Pancreas (tissue), 10 donors: ENCODE data around the gene ZIK1. TPM values are rescaled to one million over a fixed set of nuclear protein-coding genes. Genes with fewer than 3 reads are reported as not detected.
A peak's percentile ranks its signal among the peaks of the same experiment; 100 is the strongest.

ENCODE experiments used
- ATAC-seq, 4 donors: fragments of 200-7000 bp; cut with Tn5 transposase; one replicate each; pipeline versions ENCODE4 v1.8.0 to v1.9.1; 2020; ENCODE audit warnings: mild to moderate bottlenecking in 4 of 4, moderate library complexity in 4 of 4
- DNase-seq, 6 donors: peaks; one replicate each; pipeline ENCODE4 v3.0.0-alpha.2; 2020
- FAIRE-seq: peaks from 2 replicates; lab custom pipeline; 2012; peaks lifted over from hg19 to GRCh38; lab: Jason Lieb, UNC
- H3K27ac ChIP-seq, 4 donors: fragments of 200-600 bp; sonication (generic); 1 replicate in 3 of 4; 2 replicates in 1 of 4; pipeline versions ENCODE4 v1.5.0 to v1.8.0; 2020
- H3K27me3 ChIP-seq, 4 donors: fragments of 200-600 bp; one replicate each; pipeline ENCODE4 v1.8.0; 2021
- H3K36me3 ChIP-seq, 3 donors: fragments of 200-600 bp; sonication (generic) in 1 of 3; one replicate each; pipeline versions ENCODE4 v1.5.0 to v1.8.0; 2020 to 2021
- H3K4me1 ChIP-seq, 3 donors: fragments of 200-600 bp; one replicate each; pipeline ENCODE4 v1.8.0; 2021
- H3K4me3 ChIP-seq, 4 donors: fragments of 200-600 bp; sonication (generic) in 2 of 4; one replicate each; pipeline versions ENCODE4 v1.5.0 to v1.8.0; 2020 to 2021
- H3K9me3 ChIP-seq, 4 donors: fragments of 200-600 bp; one replicate each; pipeline ENCODE4 v1.8.0; 2021
- CTCF ChIP-seq, 4 donors: fragments of 200-600 bp; sonication (generic) in 3 of 4; IDR thresholded peaks; one replicate each; pipeline versions ENCODE4 v1.5.0 to v1.8.0; 2021; ENCODE audit warnings: antibody characterized with exemption in 4 of 4
- WGBS, 2 donors: extraction: QIAGEN DNeasy Blood & Tissue Kit; methylation state at CpG; one replicate each; pipeline ENCODE4 v1.1.7; 2013; 5-methylcytosine and 5-hydroxymethylcytosine counted together
- intact Hi-C, 3 donors: fragments of 100-400 bp; cut with DNase I; formaldehyde crosslinking; loops; one replicate each; pipeline versions ENCODE4 v1.11.1 to v1.14.2; 2022
- polyA plus RNA-seq, 2 donors: library from polyadenylated mRNA; stranded (reverse); fragments of 200-250 nt; gene quantifications; one replicate each; pipeline ENCODE4 v1.2.3, GENCODE V29; 2013
- total RNA-seq, 6 donors: library from RNA; stranded (reverse); fragmentation: NEBNext Ultra II Directional in 4 of 6; extraction: Animal tissue kit (Norgen Biotek cat#: 25700) in 4 of 6; gene quantifications; one replicate each; pipeline versions ENCODE4 v1.2.1 to v1.2.4, GENCODE V29; 2021 to 2023
- donor health status: healthy with polysubstance abuse.
- donor health status: DM: no; HTN: no; CAD: no; lungs with moderate emphysema.
- donor health status: DM: no; HTN: no; CAD: no.
- donor health status: control.
- donor health status: control.
- donor health status: Bipolar disorder and iron deficiency.
- donor health status: DM: yes; HTN: yes; CAD: no.
- donor health status: DM: no; HTN: no; CAD: no.
- donor health status: DM: no; HTN: no; CAD: no.
- donor health status: DM: yes; HTN: yes; CAD: no.

Gene ZIK1
- total and polyA plus RNA-seq, 8 donors: 0.63 to 3.0 (median 1.0) TPM

GRCh38 chr19:57560049-57560491 lies 23.9 kb upstream of the ZIK1 start:
- FAIRE-seq (no peak), ATAC-seq (peak in 3 of 4 donors; percentile 6 to 14 (median 8)), DNase-seq (peak in 4 of 6 donors; percentile 22 to 41 (median 26))
- Histone ChIP-seq H3K4me3 (peak overlapping the region; percentile 76 to 98 (median 94)), H3K4me1 (peaks cover 0 to 5% (median 0%) of the 10 kb centered on the region in 3 donors), H3K36me3 (peaks cover 3 to 10% (median 6%) of the 10 kb centered on the region in 3 donors), H3K27ac (peak overlapping the region in 2 of 4 donors; percentile 25 to 29), H3K27me3 (no peaks in the 10 kb centered on the region), H3K9me3 (peaks cover 0 to 3% (median 0%) of the 10 kb centered on the region in 4 donors)
- WGBS, 2 donors: 13 to 15% methylated on average over 23 of the region's 23 CpGs
- TF ChIP-seq CTCF (IDR thresholded peaks at IDR 0.05): no peak
- intact Hi-C loops: no loop called here

GRCh38 chr19:57563547-57563946 lies 20.4 kb upstream of the ZIK1 start:
- ATAC-seq: no peak
- Histone ChIP-seq H3K27me3 (no peaks in the 10 kb centered on the region), H3K36me3 (no peaks in the 10 kb centered on the region), H3K4me3 (no peak overlapping the region), H3K27ac (no peak overlapping the region), H3K9me3 (peaks cover 0 to 8% (median 1%) of the 10 kb centered on the region in 4 donors), H3K4me1 (peaks cover 0 to 1% (median 0%) of the 10 kb centered on the region in 3 donors)
- intact Hi-C loops: no loop called here
- WGBS, 2 donors: 46 to 58% methylated on average over 1 of the region's 1 CpG
- DNase-seq: no peak
- TF ChIP-seq CTCF (IDR thresholded peaks at IDR 0.05): no peak
- FAIRE-seq: no peak

GRCh38 chr19:57566396-57567265 lies 17.3 kb upstream of the ZIK1 start:
- intact Hi-C loops: no loop called here
- ATAC-seq (no peak), FAIRE-seq (no peak), DNase-seq (no peak)
- Histone ChIP-seq H3K27me3 (no peaks in the 10 kb centered on the region), H3K27ac (no peak overlapping the region), H3K9me3 (peaks cover 0 to 10% (median 1%) of the 10 kb centered on the region in 4 donors), H3K4me1 (no peaks in the 10 kb centered on the region), H3K36me3 (no peaks in the 10 kb centered on the region), H3K4me3 (no peak overlapping the region)
- TF ChIP-seq CTCF (IDR thresholded peaks at IDR 0.05): no peak
- WGBS, 2 donors: 46 to 49% methylated on average over 7 of the region's 7 CpGs

GRCh38 chr19:57570707-57571106 lies 13.2 kb upstream of the ZIK1 start:
- no peak for ATAC-seq
- no peak overlapping the region for H3K27ac ChIP-seq
- no peaks in the 10 kb centered on the region for H3K27me3 ChIP-seq
- no peak for TF ChIP-seq CTCF (IDR thresholded peaks at IDR 0.05)
- DNase-seq: no peak
- no peak for FAIRE-seq
- H3K9me3 ChIP-seq: peaks cover 0 to 24% (median 0%) of the 10 kb centered on the region in 4 donors
- H3K4me3 ChIP-seq: no peak overlapping the region
- intact Hi-C loops: no loop called here
- peaks cover 6 to 34% (median 27%) of the 10 kb centered on the region in 3 donors for H3K36me3 ChIP-seq
- no peaks in the 10 kb centered on the region for H3K4me1 ChIP-seq
